GM23338 (cell line): Measurements from ENCODE around the gene INPP5A. TPM values are rescaled to one million over a fixed set of nuclear protein-coding genes. Genes with fewer than 3 reads are reported as not detected.

Experiments used
- ATAC-seq: fragments of 200-7000 bp; cut with Tn5 transposase; 3 replicates; pipeline ENCODE4 v1.9.1; 2020
- DNase-seq: peaks from one replicate; pipeline ENCODE4 v3.0.0-alpha.2; 2015; ENCODE audit warnings: low spot score
- H2AFZ ChIP-seq: fragments of 200-600 bp; sonication (generic); 2 replicates; pipeline ENCODE4 v1.8.0; 2016; ENCODE audit warnings: antibody characterized with exemption, mild to moderate bottlenecking, moderate library complexity
- H3F3A ChIP-seq: fragments of 200-600 bp; sonication (generic); replicated peaks from 2 replicates; pipeline ENCODE4 v1.8.0; 2017; ENCODE audit warnings: antibody characterized with exemption, mixed run types, low read depth
- H3K27ac ChIP-seq: fragments of 200-600 bp; sonication (generic); 2 replicates; pipeline ENCODE4 v1.6.1; 2016; ENCODE audit warnings: low read depth
- H3K27me3 ChIP-seq: fragments of 200-600 bp; sonication (generic); 2 replicates; pipeline ENCODE4 v1.8.0; 2016; ENCODE audit warnings: mild to moderate bottlenecking, mixed run types, moderate library complexity; ENCODE audit not compliant: insufficient read depth
- H3K36me3 ChIP-seq: fragments of 200-600 bp; sonication (generic); 2 replicates; pipeline ENCODE4 v1.8.0; 2016; ENCODE audit warnings: mild to moderate bottlenecking; ENCODE audit not compliant: insufficient read depth
- H3K4me1 ChIP-seq: fragments of 200-600 bp; sonication (generic); 2 replicates; pipeline ENCODE4 v1.8.0; 2016; ENCODE audit warnings: mild to moderate bottlenecking, moderate library complexity; ENCODE audit not compliant: insufficient read depth
- H3K4me2 ChIP-seq: fragments of 200-600 bp; sonication (generic); 2 replicates; pipeline ENCODE4 v1.7.1; 2017; ENCODE audit warnings: mixed run types
- H3K4me3 ChIP-seq: fragments of 200-600 bp; sonication (generic); 2 replicates; pipeline ENCODE4 v1.6.1; 2016; ENCODE audit warnings: mixed run types
- H3K79me2 ChIP-seq: fragments of 200-600 bp; sonication (generic); replicated peaks from 2 replicates; pipeline ENCODE4 v1.8.0; 2017; ENCODE audit warnings: mild to moderate bottlenecking; ENCODE audit not compliant: insufficient read depth
- H3K9me2 ChIP-seq: fragments of 200-600 bp; sonication (generic); 2 replicates; pipeline ENCODE4 v1.8.0; 2017; ENCODE audit not compliant: insufficient read depth
- H4K20me1 ChIP-seq: fragments of 200-600 bp; sonication (generic); replicated peaks from 2 replicates; pipeline ENCODE4 v1.8.0; 2017; ENCODE audit warnings: mild to moderate bottlenecking; ENCODE audit not compliant: insufficient read depth
- H3K27ac Mint-ChIP-seq: 2 replicates; pipeline ENCODE4 v1.8.0; 2020; ENCODE audit warnings: inconsistent platforms, mild to moderate bottlenecking, moderate library complexity, mixed read lengths
- H3K27me3 Mint-ChIP-seq: 3 replicates; pipeline ENCODE4 v1.8.0; 2022; ENCODE audit warnings: low read depth, mild to moderate bottlenecking, moderate library complexity, mixed read lengths, inconsistent platforms; ENCODE audit not compliant: insufficient read depth, poor library complexity
- H3K36me3 Mint-ChIP-seq: 3 replicates; pipeline ENCODE4 v1.8.0; 2021; ENCODE audit warnings: low read depth, mild to moderate bottlenecking, inconsistent platforms, moderate library complexity, mixed read lengths
- H3K4me1 Mint-ChIP-seq: 3 replicates; pipeline ENCODE4 v1.8.0; 2020; ENCODE audit warnings: mild to moderate bottlenecking, inconsistent platforms, mixed read lengths
- H3K4me3 Mint-ChIP-seq: 3 replicates; pipeline ENCODE4 v1.8.0; 2021; ENCODE audit warnings: moderate library complexity, mild to moderate bottlenecking, inconsistent platforms, mixed read lengths
- H3K9me3 Mint-ChIP-seq: 3 replicates; pipeline ENCODE4 v1.8.0; 2020; ENCODE audit warnings: moderate library complexity, mild to moderate bottlenecking, inconsistent platforms, mixed read lengths
- CREB1 ChIP-seq: fragments of 250-450 bp; sonication (Bioruptor Pico); IDR thresholded peaks from 2 replicates; pipeline ENCODE4 v1.5.0; 2020; ENCODE audit warnings: low read depth, mild to moderate bottlenecking, moderate library complexity
- CTCF ChIP-seq, 2 experiments: fragments of 200-600 bp in 1 of 2; sonication (generic) in 1 of 2; conservative IDR thresholded peaks; 2 replicates each; pipeline versions ENCODE4 v1.5.1 to v1.6.1; 2016 to 2017; ENCODE audit warnings: antibody characterized with exemption in 2 of 2, low read depth in 2 of 2, mild to moderate bottlenecking in 2 of 2, moderate library complexity in 1 of 2
- ETS1 ChIP-seq: IDR thresholded peaks from 2 replicates; pipeline ENCODE4 v1.6.1; 2016; ENCODE audit warnings: antibody characterized with exemption
- EZH2 ChIP-seq: fragments of 200-600 bp; sonication (generic); IDR thresholded peaks from one replicate; pipeline ENCODE4 v1.8.0; 2017; ENCODE audit warnings: antibody characterized with exemption, mild to moderate bottlenecking, low read depth; ENCODE audit not compliant: unreplicated experiment
- EZH2phosphoT487 ChIP-seq: fragments of 200-600 bp; sonication (generic); IDR thresholded peaks from one replicate; pipeline ENCODE4 v1.8.1; 2018; ENCODE audit warnings: antibody characterized with exemption; ENCODE audit not compliant: unreplicated experiment
- JUNB ChIP-seq: IDR thresholded peaks from one replicate; pipeline ENCODE4 v1.6.1; 2016; ENCODE audit warnings: antibody characterized with exemption; ENCODE audit not compliant: unreplicated experiment
- NANOG ChIP-seq: IDR thresholded peaks from 2 replicates; pipeline ENCODE4 v1.6.1; 2016; ENCODE audit warnings: antibody characterized with exemption, borderline replicate concordance
- POLR2AphosphoS5 ChIP-seq: IDR thresholded peaks from 2 replicates; pipeline ENCODE4 v1.6.1; 2016; ENCODE audit warnings: antibody characterized with exemption, low read depth
- REST ChIP-seq: IDR thresholded peaks from one replicate; pipeline ENCODE4 v1.6.1; 2018; ENCODE audit warnings: antibody characterized with exemption; ENCODE audit not compliant: unreplicated experiment
- STAT1 ChIP-seq: IDR thresholded peaks from one replicate; pipeline ENCODE4 v1.6.1; 2016; ENCODE audit warnings: antibody characterized with exemption; ENCODE audit not compliant: unreplicated experiment
- ZNF114 ChIP-seq: fragments of 250-450 bp; sonication (Bioruptor Pico); IDR thresholded peaks from 2 replicates; pipeline ENCODE4 v1.5.0; 2020; ENCODE audit warnings: mild to moderate bottlenecking, moderate library complexity
- ZNF331 ChIP-seq: fragments of 250-450 bp; sonication (Bioruptor Pico); IDR thresholded peaks from 2 replicates; pipeline ENCODE4 v1.5.0; 2020; ENCODE audit warnings: low read depth, mild to moderate bottlenecking, moderate library complexity
- ZNF462 ChIP-seq: fragments of 250-450 bp; sonication (Bioruptor Pico); IDR thresholded peaks from 2 replicates; pipeline ENCODE4 v1.5.0; 2020; ENCODE audit warnings: mild to moderate bottlenecking, moderate library complexity
- polyA plus RNA-seq: library from polyadenylated mRNA; unstranded; fragments of >200 nt; fragmentation: Nextera tagmentation; extraction: Ambion mirVana; gene quantifications from 2 replicates; pipeline ENCODE4 v1.2.1, GENCODE V29; 2016
- total RNA-seq: library from RNA; depleted of rRNA; stranded (reverse); fragments of >200 nt; shearing (Covaris generic); gene quantifications from 2 replicates; pipeline ENCODE4 v1.2.3, GENCODE V29; 2014

Gene INPP5A
- total and polyA plus RNA-seq, 2 experiments from 2014 or later: 5.9 to 40.6 TPM

GRCh38 chr10:132789659-132790148 is 252.1 kb downstream of the INPP5A start:
- TF ChIP-seq ETS1 (no peak), ZNF114 (CRISPR knock-in tag) (no peak), ZNF331 (no peak), REST (no peak), EZH2 (no peak), JUNB (no peak), ZNF462 (no peak), POLR2AphosphoS5 (no peak), CREB1 (CRISPR knock-in tag) (no peak), EZH2phosphoT487 (no peak), STAT1 (no peak), NANOG (no peak), CTCF (conservative IDR thresholded peaks at IDR 0.05; ENCODE audit: low read depth in 2 of 2) (no peak)
- H3K9me2 ChIP-seq: no peaks in the 10 kb centered on the region
- DNase-seq (no peak), ATAC-seq (no peak)
- peaks cover 55% of the 10 kb centered on the region for H3K27me3 ChIP-seq
- Mint-ChIP-seq H3K4me1 (no peaks in the 10 kb centered on the region), H3K27me3 (peaks cover 51% of the 10 kb centered on the region), H3K4me3 (no peak overlapping the region), H3K9me3 (no peaks in the 10 kb centered on the region), H3K27ac (no peak overlapping the region), H3K36me3 (no peaks in the 10 kb centered on the region)
- no peak overlapping the region for H2AFZ ChIP-seq
- no peak overlapping the region for H3K4me2 ChIP-seq
- H3K4me3 ChIP-seq: no peak overlapping the region
- no peak overlapping the region for H3K27ac ChIP-seq
- no peaks in the 10 kb centered on the region for H3K4me1 ChIP-seq
- H4K20me1 ChIP-seq: no peaks in the 10 kb centered on the region
- H3K79me2 ChIP-seq: no peaks in the 10 kb centered on the region
- no peaks in the 10 kb centered on the region for H3F3A ChIP-seq
- no peaks in the 10 kb centered on the region for H3K36me3 ChIP-seq
